Breast epithelium (tissue), 3 donors: ENCODE results near the gene MRPL16.

ENCODE experiments used
- POLR2A ChIP-seq: fragments of 450-650 bp; IDR thresholded peaks from one replicate; pipeline ENCODE4 v1.6.1; 2016; ENCODE audit warnings: antibody characterized with exemption, mild to moderate bottlenecking, moderate library complexity
- TF ChIP-seq, protein P1 (sequence below), 3 donors: fragments of 450-650 bp; IDR thresholded peaks; one replicate each; pipeline ENCODE4 v1.5.1; 2016 to 2017; ENCODE audit warnings: antibody characterized with exemption in 3 of 3, mild to moderate bottlenecking in 3 of 3, moderate library complexity in 3 of 3

DNA sequence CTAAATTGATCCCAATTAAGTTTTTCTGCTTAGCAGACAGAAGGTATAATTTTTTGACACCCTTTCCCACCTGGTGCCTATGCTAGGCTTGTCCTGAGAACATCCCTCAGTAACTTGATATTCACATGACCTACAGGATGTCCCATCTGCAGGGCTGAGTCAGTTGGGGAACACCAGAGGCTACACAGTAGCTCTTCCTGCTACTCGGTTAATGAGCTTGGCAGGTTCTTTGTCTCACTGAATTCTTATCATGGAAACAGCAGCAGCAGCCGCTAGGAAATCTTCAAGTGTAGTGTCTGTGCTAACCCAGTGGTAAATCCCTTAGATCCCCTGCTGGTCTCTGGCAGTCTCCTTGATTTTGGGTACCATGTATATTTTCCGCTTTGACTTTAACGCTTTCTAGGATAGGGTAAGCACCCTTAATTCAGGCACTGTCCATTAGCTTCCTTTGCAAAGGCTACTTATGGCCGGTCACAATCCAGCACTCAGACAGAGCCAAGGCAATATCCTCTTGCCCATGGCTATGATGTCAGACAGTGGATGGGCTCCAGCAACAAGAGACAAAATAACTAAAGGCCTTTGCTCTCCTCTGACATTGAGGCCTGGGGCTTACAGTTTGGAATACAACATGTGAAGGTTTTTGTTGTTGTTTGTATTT is 8.5 kb downstream of the MRPL16 start:
- TF ChIP-seq, protein P1, sequence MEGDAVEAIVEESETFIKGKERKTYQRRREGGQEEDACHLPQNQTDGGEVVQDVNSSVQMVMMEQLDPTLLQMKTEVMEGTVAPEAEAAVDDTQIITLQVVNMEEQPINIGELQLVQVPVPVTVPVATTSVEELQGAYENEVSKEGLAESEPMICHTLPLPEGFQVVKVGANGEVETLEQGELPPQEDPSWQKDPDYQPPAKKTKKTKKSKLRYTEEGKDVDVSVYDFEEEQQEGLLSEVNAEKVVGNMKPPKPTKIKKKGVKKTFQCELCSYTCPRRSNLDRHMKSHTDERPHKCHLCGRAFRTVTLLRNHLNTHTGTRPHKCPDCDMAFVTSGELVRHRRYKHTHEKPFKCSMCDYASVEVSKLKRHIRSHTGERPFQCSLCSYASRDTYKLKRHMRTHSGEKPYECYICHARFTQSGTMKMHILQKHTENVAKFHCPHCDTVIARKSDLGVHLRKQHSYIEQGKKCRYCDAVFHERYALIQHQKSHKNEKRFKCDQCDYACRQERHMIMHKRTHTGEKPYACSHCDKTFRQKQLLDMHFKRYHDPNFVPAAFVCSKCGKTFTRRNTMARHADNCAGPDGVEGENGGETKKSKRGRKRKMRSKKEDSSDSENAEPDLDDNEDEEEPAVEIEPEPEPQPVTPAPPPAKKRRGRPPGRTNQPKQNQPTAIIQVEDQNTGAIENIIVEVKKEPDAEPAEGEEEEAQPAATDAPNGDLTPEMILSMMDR (IDR thresholded peaks at IDR 0.05) = no peak
- TF ChIP-seq POLR2A = no peak
